ENCODE data around the gene GRM3. TPM values are rescaled to one million over a fixed set of nuclear protein-coding genes. Genes with fewer than 3 reads are reported as not detected.

The GRM3 gene
- total and polyA plus RNA-seq, 2 donors (not counting 1 experiment from before 2014, with no cell fraction given): not detected

DNA sequence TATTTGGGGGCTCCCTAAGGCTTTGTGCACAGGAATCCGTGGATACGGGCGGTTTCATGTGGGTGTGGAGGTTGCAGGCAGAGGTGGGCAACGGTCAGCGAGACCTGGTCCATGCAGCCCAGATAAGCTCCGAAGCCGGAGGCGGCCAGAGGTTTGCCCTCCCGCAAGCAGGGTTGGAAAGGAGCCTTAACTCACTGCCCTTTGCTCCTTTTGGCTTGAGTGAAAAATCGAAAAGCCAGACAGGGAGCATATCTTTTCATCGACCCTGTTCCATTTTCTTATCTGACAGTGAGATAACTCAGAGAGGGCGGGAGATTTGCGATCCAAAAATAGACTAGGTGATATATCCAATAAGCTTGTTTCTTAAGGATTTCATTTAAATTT is 1.5 kb downstream of the GRM3 start:
- H3K4me2 ChIP-seq (ENCODE audit: extremely low read depth, insufficient read depth, low read length): no peak overlapping the region
- TF ChIP-seq EZH2 (IDR thresholded peaks at IDR 0.05; ENCODE audit: low read length, missing control alignments): no peak
- TF ChIP-seq, protein P1, sequence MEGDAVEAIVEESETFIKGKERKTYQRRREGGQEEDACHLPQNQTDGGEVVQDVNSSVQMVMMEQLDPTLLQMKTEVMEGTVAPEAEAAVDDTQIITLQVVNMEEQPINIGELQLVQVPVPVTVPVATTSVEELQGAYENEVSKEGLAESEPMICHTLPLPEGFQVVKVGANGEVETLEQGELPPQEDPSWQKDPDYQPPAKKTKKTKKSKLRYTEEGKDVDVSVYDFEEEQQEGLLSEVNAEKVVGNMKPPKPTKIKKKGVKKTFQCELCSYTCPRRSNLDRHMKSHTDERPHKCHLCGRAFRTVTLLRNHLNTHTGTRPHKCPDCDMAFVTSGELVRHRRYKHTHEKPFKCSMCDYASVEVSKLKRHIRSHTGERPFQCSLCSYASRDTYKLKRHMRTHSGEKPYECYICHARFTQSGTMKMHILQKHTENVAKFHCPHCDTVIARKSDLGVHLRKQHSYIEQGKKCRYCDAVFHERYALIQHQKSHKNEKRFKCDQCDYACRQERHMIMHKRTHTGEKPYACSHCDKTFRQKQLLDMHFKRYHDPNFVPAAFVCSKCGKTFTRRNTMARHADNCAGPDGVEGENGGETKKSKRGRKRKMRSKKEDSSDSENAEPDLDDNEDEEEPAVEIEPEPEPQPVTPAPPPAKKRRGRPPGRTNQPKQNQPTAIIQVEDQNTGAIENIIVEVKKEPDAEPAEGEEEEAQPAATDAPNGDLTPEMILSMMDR (conservative IDR thresholded peaks at IDR 0.05 in 1 of 2, IDR thresholded peaks at IDR 0.05 in 1 of 2; ENCODE audit: low read depth in 1 of 2, low read length in 2 of 2): no peak

GRCh38 chr7:86645676-86646276 is 2.1 kb downstream of the GRM3 start:
- Histone ChIP-seq H3K9me3 (ENCODE audit: control insufficient read depth, insufficient read depth, low read depth, low read length) (no peaks in the 10 kb centered on the region), H3K4me2 (ENCODE audit: extremely low read depth, insufficient read depth, low read length) (no peak overlapping the region), H3K27ac (ENCODE audit: insufficient read depth, low read length) (no peak overlapping the region), H3K36me3 (ENCODE audit: control insufficient read depth, insufficient read depth, low read length) (no peaks in the 10 kb centered on the region), H3K4me3 (replicated peaks in 1 of 4; ENCODE audit: control extremely low read depth in 1 of 4, insufficient read depth in 1 of 4, low read depth in 3 of 4, low read length in 4 of 4) (no peak overlapping the region), H3K27me3 (ENCODE audit: control insufficient read depth, insufficient read depth, low read length) (no peaks in the 10 kb centered on the region), H4K20me1 (ENCODE audit: control insufficient read depth, extremely low read depth, insufficient read depth, low read length) (no peaks in the 10 kb centered on the region), H3K79me2 (ENCODE audit: control insufficient read depth, insufficient read depth, low read length) (no peaks in the 10 kb centered on the region), H3K9ac (ENCODE audit: insufficient read depth, low read length) (no peak overlapping the region), H2AFZ (ENCODE audit: low read length) (no peak overlapping the region), H3K4me1 (ENCODE audit: control insufficient read depth, extremely low read depth, insufficient read depth, low read length) (no peaks in the 10 kb centered on the region)
- no peak for DNase-seq (ENCODE audit: low read depth in 2 of 2)
- no peak for TF ChIP-seq EZH2 (IDR thresholded peaks at IDR 0.05; ENCODE audit: low read length, missing control alignments)
- TF ChIP-seq, protein P1 (conservative IDR thresholded peaks at IDR 0.05 in 1 of 2, IDR thresholded peaks at IDR 0.05 in 1 of 2; ENCODE audit: low read depth in 1 of 2, low read length in 2 of 2): no peak

More for the DNA sequence above, 1.5 kb downstream of the GRM3 start:
- no peaks in the 10 kb centered on the region for H3K27me3 ChIP-seq (ENCODE audit: control insufficient read depth, insufficient read depth, low read length)
- no peak overlapping the region for H3K9ac ChIP-seq (ENCODE audit: insufficient read depth, low read length)
- H3K4me3 ChIP-seq (replicated peaks in 1 of 4; ENCODE audit: control extremely low read depth in 1 of 4, insufficient read depth in 1 of 4, low read depth in 3 of 4, low read length in 4 of 4): no peak overlapping the region
- H3K79me2 ChIP-seq (ENCODE audit: control insufficient read depth, insufficient read depth, low read length): no peaks in the 10 kb centered on the region
- no peaks in the 10 kb centered on the region for H3K36me3 ChIP-seq (ENCODE audit: control insufficient read depth, insufficient read depth, low read length)
- DNase-seq (ENCODE audit: low read depth in 2 of 2): no peak
- no peaks in the 10 kb centered on the region for H3K4me1 ChIP-seq (ENCODE audit: control insufficient read depth, extremely low read depth, insufficient read depth, low read length)
- H3K27ac ChIP-seq (ENCODE audit: insufficient read depth, low read length): no peak overlapping the region
- no peak overlapping the region for H2AFZ ChIP-seq (ENCODE audit: low read length)
- H4K20me1 ChIP-seq (ENCODE audit: control insufficient read depth, extremely low read depth, insufficient read depth, low read length): no peaks in the 10 kb centered on the region
- no peaks in the 10 kb centered on the region for H3K9me3 ChIP-seq (ENCODE audit: control insufficient read depth, insufficient read depth, low read depth, low read length)

GRCh38 chr7:86647385-86648094 is 3.8 kb downstream of the GRM3 start:
- Histone ChIP-seq H4K20me1 (ENCODE audit: control insufficient read depth, extremely low read depth, insufficient read depth, low read length) (no peaks in the 10 kb centered on the region), H3K9ac (ENCODE audit: insufficient read depth, low read length) (no peak overlapping the region), H3K9me3 (ENCODE audit: control insufficient read depth, insufficient read depth, low read depth, low read length) (no peaks in the 10 kb centered on the region), H3K79me2 (ENCODE audit: control insufficient read depth, insufficient read depth, low read length) (no peaks in the 10 kb centered on the region), H3K4me3 (replicated peaks in 1 of 4; ENCODE audit: control extremely low read depth in 1 of 4, insufficient read depth in 1 of 4, low read depth in 3 of 4, low read length in 4 of 4) (no peak overlapping the region), H3K27ac (ENCODE audit: insufficient read depth, low read length) (no peak overlapping the region), H3K27me3 (ENCODE audit: control insufficient read depth, insufficient read depth, low read length) (no peaks in the 10 kb centered on the region), H3K4me2 (ENCODE audit: extremely low read depth, insufficient read depth, low read length) (no peak overlapping the region), H3K36me3 (ENCODE audit: control insufficient read depth, insufficient read depth, low read length) (no peaks in the 10 kb centered on the region), H2AFZ (ENCODE audit: low read length) (no peak overlapping the region), H3K4me1 (ENCODE audit: control insufficient read depth, extremely low read depth, insufficient read depth, low read length) (no peaks in the 10 kb centered on the region)
- DNase-seq (ENCODE audit: low read depth in 2 of 2): no peak
- TF ChIP-seq EZH2 (IDR thresholded peaks at IDR 0.05; ENCODE audit: low read length, missing control alignments): no peak
- TF ChIP-seq, protein P1 (conservative IDR thresholded peaks at IDR 0.05 in 1 of 2, IDR thresholded peaks at IDR 0.05 in 1 of 2; ENCODE audit: low read depth in 1 of 2, low read length in 2 of 2): no peak
